ENCODE data around the gene SFT2D2.

The SFT2D2 gene

GRCh38 chr1:168271636-168272035, 45.8 kb downstream of the SFT2D2 start:
- DNase-seq = no peak

- no peak for DNase-seq
Observed at GRCh38 chr1:168273575-168273974, 47.8 kb downstream of the SFT2D2 start.

- DNase-seq = no peak
Observed at GRCh38 chr1:168279253-168279652, 53.4 kb downstream of the SFT2D2 start.

GRCh38 chr1:168280296-168280927, 54.6 kb downstream of the SFT2D2 start, which contains the start of gene TBX19:
Gene TBX19, plus strand, starts transcription at chr1:168280877. Its CDS starts 214 bp downstream, at chr1:168281091.
- DNase-seq = no peak

GRCh38 chr1:168281603-168282325, 56.0 kb downstream of the SFT2D2 start:
- no peak for DNase-seq

GRCh38 chr1:168285521-168285790, 59.7 kb downstream of the SFT2D2 start:
- DNase-seq = no peak

GRCh38 chr1:168285971-168286927, 60.4 kb downstream of the SFT2D2 start:
- no peak for DNase-seq

- no peak for DNase-seq
Observed at GRCh38 chr1:168287237-168287664, 61.4 kb downstream of the SFT2D2 start.

GRCh38 chr1:168288311-168289052, 62.7 kb downstream of the SFT2D2 start:
- no peak for DNase-seq

GRCh38 chr1:168291222-168291837, 65.5 kb downstream of the SFT2D2 start:
- no peak for DNase-seq

GRCh38 chr1:168293356-168293755, 67.6 kb downstream of the SFT2D2 start:
- no peak for DNase-seq

GRCh38 chr1:168295411-168296114, 69.8 kb downstream of the SFT2D2 start:
- no peak for DNase-seq

GRCh38 chr1:168297019-168297730, 71.4 kb downstream of the SFT2D2 start:
- DNase-seq = no peak

GRCh38 chr1:168298446-168298845, 72.6 kb downstream of the SFT2D2 start:
- no peak for DNase-seq

- no peak for DNase-seq
Observed at GRCh38 chr1:168300626-168301025, 74.8 kb downstream of the SFT2D2 start.

GRCh38 chr1:168301664-168302320, 76.0 kb downstream of the SFT2D2 start:
- peak; percentile 38 for DNase-seq
